ENCODE measurements around the gene C16orf96.

DNA sequence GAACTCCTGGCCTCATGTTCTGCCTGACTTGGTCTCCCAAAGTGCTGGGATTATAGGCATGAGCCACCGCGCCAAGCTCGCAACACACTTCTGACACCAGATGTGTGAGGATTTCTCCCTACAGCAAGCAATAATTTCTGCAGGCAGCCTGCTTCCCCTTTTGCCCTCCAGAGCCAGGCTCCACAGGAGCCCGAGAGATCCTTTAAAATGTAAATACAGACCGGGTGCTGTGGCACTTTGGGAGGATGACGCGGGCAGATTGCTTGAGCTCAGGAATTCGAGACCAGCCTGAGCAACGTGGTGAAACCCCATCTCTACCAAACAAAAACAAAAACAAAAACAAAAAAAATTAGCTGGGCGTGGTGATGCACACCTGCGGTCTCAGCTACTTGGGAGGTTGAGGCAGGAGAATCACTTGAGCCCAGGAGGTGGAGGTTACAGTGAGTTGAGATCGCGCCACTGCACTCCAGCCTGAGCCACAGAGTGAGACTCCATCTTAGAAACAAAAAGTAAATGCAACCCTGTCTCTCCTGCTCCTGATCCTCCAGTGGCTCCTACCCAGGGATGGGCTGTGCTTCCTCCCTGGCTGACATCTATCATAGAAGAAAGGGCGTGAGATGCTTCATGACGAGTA is 14.7 kb downstream of the C16orf96 start:
- TF ChIP-seq, protein P1, sequence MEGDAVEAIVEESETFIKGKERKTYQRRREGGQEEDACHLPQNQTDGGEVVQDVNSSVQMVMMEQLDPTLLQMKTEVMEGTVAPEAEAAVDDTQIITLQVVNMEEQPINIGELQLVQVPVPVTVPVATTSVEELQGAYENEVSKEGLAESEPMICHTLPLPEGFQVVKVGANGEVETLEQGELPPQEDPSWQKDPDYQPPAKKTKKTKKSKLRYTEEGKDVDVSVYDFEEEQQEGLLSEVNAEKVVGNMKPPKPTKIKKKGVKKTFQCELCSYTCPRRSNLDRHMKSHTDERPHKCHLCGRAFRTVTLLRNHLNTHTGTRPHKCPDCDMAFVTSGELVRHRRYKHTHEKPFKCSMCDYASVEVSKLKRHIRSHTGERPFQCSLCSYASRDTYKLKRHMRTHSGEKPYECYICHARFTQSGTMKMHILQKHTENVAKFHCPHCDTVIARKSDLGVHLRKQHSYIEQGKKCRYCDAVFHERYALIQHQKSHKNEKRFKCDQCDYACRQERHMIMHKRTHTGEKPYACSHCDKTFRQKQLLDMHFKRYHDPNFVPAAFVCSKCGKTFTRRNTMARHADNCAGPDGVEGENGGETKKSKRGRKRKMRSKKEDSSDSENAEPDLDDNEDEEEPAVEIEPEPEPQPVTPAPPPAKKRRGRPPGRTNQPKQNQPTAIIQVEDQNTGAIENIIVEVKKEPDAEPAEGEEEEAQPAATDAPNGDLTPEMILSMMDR (IDR thresholded peaks at IDR 0.05), result no peak
- no peak for TF ChIP-seq POLR2A (IDR thresholded peaks at IDR 0.05)
